H1 (cell line): ENCODE measurements around the gene ENDOG. TPM values are rescaled to one million over a fixed set of nuclear protein-coding genes. Genes with fewer than 3 reads are reported as not detected.

Experiments used
- CTCF ChIA-PET: fragments of 300-600 bp; sonication (Branson Sonifier 250); formaldehyde crosslinking; loops from one replicate; lab custom pipeline; 2021; ENCODE audit not compliant: partially characterized antibody; lab: Charles Lee
- POLR2A ChIA-PET: fragments of 300-600 bp; sonication (Branson Sonifier 250); formaldehyde crosslinking; loops from one replicate; lab custom pipeline; 2021; ENCODE audit warnings: inconsistent platforms; ENCODE audit not compliant: partially characterized antibody; lab: Charles Lee
- DNase-seq, 2 experiments: peaks; one replicate each; pipeline versions ENCODE4 v3.0.0 to v3.0.0-alpha.2; 2010 to 2022; ENCODE audit warnings: low spot score in 2 of 2, low read depth in 1 of 2, mixed read lengths in 1 of 2
- FAIRE-seq: peaks from 2 replicates; lab custom pipeline; 2011; peaks lifted over from hg19 to GRCh38; lab: Jason Lieb, UNC
- H2AFZ ChIP-seq: 2 replicates; pipeline ENCODE4 v1.8.1; 2012; ENCODE audit warnings: low read length, inconsistent platforms
- H2AK5ac ChIP-seq: 2 replicates; pipeline ENCODE4 v1.6.1; 2013; ENCODE audit warnings: low read depth, low read length
- H2BK120ac ChIP-seq: replicated peaks from 2 replicates; pipeline ENCODE3; 2013; ENCODE audit warnings: low read depth, low read length, inconsistent platforms
- H2BK12ac ChIP-seq: 2 replicates; pipeline ENCODE4 v1.6.1; 2013; ENCODE audit warnings: low read depth, low read length
- H2BK15ac ChIP-seq: 2 replicates; pipeline ENCODE4 v1.6.1; 2013; ENCODE audit warnings: low read length
- H2BK20ac ChIP-seq: 2 replicates; pipeline ENCODE4 v1.6.1; 2013; ENCODE audit warnings: low read length
- H2BK5ac ChIP-seq: 2 replicates; pipeline ENCODE4 v1.6.1; 2013; ENCODE audit warnings: low read depth, low read length
- H3K14ac ChIP-seq: 2 replicates; pipeline ENCODE4 v1.6.1; 2013; ENCODE audit warnings: inconsistent platforms; ENCODE audit not compliant: insufficient read length
- H3K18ac ChIP-seq: 2 replicates; pipeline ENCODE4 v1.6.1; 2013; ENCODE audit warnings: low read length; ENCODE audit errors: extremely low read depth
- H3K23ac ChIP-seq: 2 replicates; pipeline ENCODE4 v1.6.1; 2013; ENCODE audit warnings: inconsistent platforms; ENCODE audit not compliant: insufficient read length
- H3K23me2 ChIP-seq: 2 replicates; pipeline ENCODE4 v1.6.1; 2013; ENCODE audit warnings: low read depth, low read length
- H3K27ac ChIP-seq: 2 replicates; pipeline ENCODE4 v1.6.1; 2011; ENCODE audit warnings: low read depth, low read length, inconsistent platforms
- H3K27me3 ChIP-seq, 4 experiments: replicated peaks in 1 of 4; 1 replicate in 1 of 4; 2 replicates in 3 of 4; pipeline versions ENCODE4 v1.6.1 to v1.8.1; 2011 to 2013; ENCODE audit warnings: low read length in 3 of 4, mild to moderate bottlenecking in 3 of 4, inconsistent platforms in 2 of 4, mixed read lengths in 2 of 4, moderate library complexity in 1 of 4; ENCODE audit not compliant: control insufficient read depth in 3 of 4, insufficient read depth in 3 of 4; ENCODE audit errors: extremely low read depth in 1 of 4
- H3K36me3 ChIP-seq, 4 experiments: 2 replicates each; pipeline versions ENCODE4 v1.6.1 to v1.8.1; 2011 to 2013; ENCODE audit warnings: mild to moderate bottlenecking in 4 of 4, low read length in 3 of 4, moderate library complexity in 2 of 4, control low read depth in 1 of 4, inconsistent platforms in 1 of 4; ENCODE audit not compliant: insufficient read depth in 4 of 4, control insufficient read depth in 2 of 4
- H3K4ac ChIP-seq: replicated peaks from 2 replicates; pipeline ENCODE3; 2013; ENCODE audit warnings: low read length, low read depth, mixed read lengths, inconsistent platforms; ENCODE audit not compliant: insufficient read length
- H3K4me1 ChIP-seq, 4 experiments: replicated peaks in 1 of 4; 1 replicate in 1 of 4; 2 replicates in 3 of 4; pipeline versions ENCODE4 v1.6.1 to v1.8.1; 2011 to 2013; ENCODE audit warnings: low read length in 3 of 4, inconsistent platforms in 2 of 4, mixed read lengths in 1 of 4; ENCODE audit not compliant: insufficient read depth in 4 of 4, control insufficient read depth in 3 of 4
- H3K4me2 ChIP-seq, 2 experiments: 2 replicates each; pipeline versions ENCODE4 v1.6.1 to v1.8.1; 2011 to 2013; ENCODE audit warnings: low read depth in 2 of 2, low read length in 2 of 2, control low read depth in 1 of 2, inconsistent platforms in 1 of 2, mild to moderate bottlenecking in 1 of 2; ENCODE audit not compliant: insufficient read depth in 1 of 2
- H3K4me3 ChIP-seq, 4 experiments: fragments of 200-600, 300-600 bp in 1 of 4; sonication (generic), shearing (Covaris generic), sonication (Bioruptor Twin) in 1 of 4; 2 replicates each; pipeline versions ENCODE4 v1.5.1 to v1.8.1; 2011 to 2016; ENCODE audit warnings: low read length in 4 of 4, low read depth in 3 of 4, control low read depth in 2 of 4, inconsistent platforms in 2 of 4, mild to moderate bottlenecking in 2 of 4, mixed read lengths in 1 of 4, moderate library complexity in 1 of 4; ENCODE audit not compliant: insufficient read depth in 2 of 4; ENCODE audit errors: extremely low read depth in 1 of 4
- H3K56ac ChIP-seq: replicated peaks from 2 replicates; pipeline ENCODE3; 2013; ENCODE audit warnings: low read depth, mild to moderate bottlenecking, mixed read lengths, low read length, inconsistent platforms; ENCODE audit not compliant: insufficient read length
- H3K79me1 ChIP-seq: 2 replicates; pipeline ENCODE4 v1.6.1; 2013; ENCODE audit warnings: low read depth, low read length, control low read depth
- H3K79me2 ChIP-seq, 2 experiments: 2 replicates each; pipeline versions ENCODE4 v1.6.1 to v1.8.1; 2012 to 2013; ENCODE audit warnings: low read length in 2 of 2, mild to moderate bottlenecking in 2 of 2, inconsistent platforms in 1 of 2; ENCODE audit not compliant: insufficient read depth in 2 of 2, control insufficient read depth in 1 of 2
- H3K9ac ChIP-seq, 4 experiments: replicated peaks in 1 of 4; 1 replicate in 1 of 4; 2 replicates in 3 of 4; pipeline versions ENCODE4 v1.6.1 to v1.8.1; 2011 to 2013; ENCODE audit warnings: low read depth in 3 of 4, low read length in 3 of 4, control low read depth in 2 of 4, mild to moderate bottlenecking in 2 of 4, moderate library complexity in 2 of 4, inconsistent platforms in 1 of 4; ENCODE audit errors: extremely low read depth in 1 of 4
- H3K9me3 ChIP-seq, 2 experiments: 2 replicates each; pipeline versions ENCODE4 v1.6.1 to v1.8.1; 2012 to 2013; ENCODE audit warnings: mild to moderate bottlenecking in 2 of 2, moderate library complexity in 2 of 2, control low read depth in 1 of 2, inconsistent platforms in 1 of 2, low read depth in 1 of 2, low read length in 1 of 2, mixed read lengths in 1 of 2; ENCODE audit not compliant: insufficient read depth in 2 of 2
- H4K20me1 ChIP-seq, 2 experiments: replicated peaks in 1 of 2; 2 replicates each; pipeline versions ENCODE3 to v1.8.1; 2011 to 2013; ENCODE audit warnings: inconsistent platforms in 2 of 2, low read length in 2 of 2, mild to moderate bottlenecking in 1 of 2; ENCODE audit not compliant: insufficient read depth in 2 of 2, control insufficient read depth in 1 of 2
- H4K5ac ChIP-seq: 2 replicates; pipeline ENCODE4 v1.6.1; 2013; ENCODE audit warnings: low read length, low read depth, mixed read lengths, inconsistent platforms; ENCODE audit not compliant: insufficient read length
- H4K8ac ChIP-seq: 2 replicates; pipeline ENCODE4 v1.8.0; 2013; ENCODE audit warnings: mild to moderate bottlenecking, moderate library complexity, low read length, inconsistent platforms; ENCODE audit not compliant: insufficient read depth; ENCODE audit errors: extremely low read depth
- H4K91ac ChIP-seq: replicated peaks from 2 replicates; pipeline ENCODE3; 2013; ENCODE audit warnings: low read length, mixed read lengths, inconsistent platforms; ENCODE audit not compliant: insufficient read length
- ATF3 ChIP-seq: IDR thresholded peaks from 2 replicates; pipeline ENCODE4 v1.6.1; 2011; ENCODE audit warnings: low read depth, mild to moderate bottlenecking, low read length; ENCODE audit not compliant: insufficient read depth
- CBX8 ChIP-seq: fragments of 300-800, 300-1000 bp; sonication (generic); IDR thresholded peaks from 2 replicates; pipeline ENCODE4 v1.7.1; 2016; ENCODE audit warnings: low read depth, low read length, borderline replicate concordance
- CREB1 ChIP-seq: IDR thresholded peaks from 2 replicates; pipeline ENCODE4 v1.6.1; 2012; ENCODE audit warnings: inconsistent platforms
- EP300 ChIP-seq, 2 experiments: IDR thresholded peaks; 1 replicate in 1 of 2; 2 replicates in 1 of 2; pipeline ENCODE4 v1.6.1; 2011 to 2012; ENCODE audit warnings: low read depth in 2 of 2, low read length in 2 of 2, mild to moderate bottlenecking in 2 of 2, borderline replicate concordance in 1 of 2, inconsistent platforms in 1 of 2, moderate library complexity in 1 of 2
- KDM4A ChIP-seq: IDR thresholded peaks from one replicate; pipeline ENCODE4 v1.7.1; 2012; ENCODE audit warnings: low read depth, mild to moderate bottlenecking, moderate library complexity, low read length, inconsistent platforms; ENCODE audit not compliant: severe bottlenecking
- ZNF274 ChIP-seq: IDR thresholded peaks from 2 replicates; pipeline ENCODE4 v1.7.0; 2012; ENCODE audit warnings: low read length, borderline replicate concordance; ENCODE audit errors: extremely low read depth
- WGBS, 2 experiments: shearing (Covaris generic) in 1 of 2; methylation state at CpG; one replicate each; pipeline versions ENCODE4 v1.1.6 to v1.1.7; 2013 to 2015; ENCODE audit warnings: low lambda C conversion rate in 2 of 2, mixed read lengths in 2 of 2, inconsistent platforms in 1 of 2, low coverage in 1 of 2, missing lambda C conversion rate in 1 of 2; ENCODE audit not compliant: insufficient replicate concordance in 2 of 2, insufficient coverage in 1 of 2, insufficient read length in 1 of 2; ENCODE audit errors: extremely low coverage in 1 of 2, missing lambda C conversion rate in 1 of 2; 5-methylcytosine and 5-hydroxymethylcytosine counted together
- long read RNA-seq, 2 experiments: library from RNA in 1 of 2; library from capped mRNA in 1 of 2; stranded (forward); transcript quantifications; one replicate each; pipeline ENCODE4 v2.0.0, GENCODE V29; 2021; ENCODE audit warnings: inconsistent platforms in 1 of 2
- polyA minus RNA-seq, 3 experiments: library from RNA; depleted of rRNA, polyadenylated mRNA; stranded (reverse); fragments of >200 nt; gene quantifications; 1 replicate in 2 of 3; 2 replicates in 1 of 3; pipeline ENCODE4 v1.2.3, GENCODE V29; 2011
- polyA plus RNA-seq, 7 experiments: library from polyadenylated mRNA; depleted of rRNA in 3 of 7; stranded (reverse) in 5 of 7; unstranded in 2 of 7; fragments of >200 nt in 5 of 7; fragments of 200-250 nt in 2 of 7; gene quantifications; 1 replicate in 5 of 7; 2 replicates in 1 of 7; 4 replicates in 1 of 7; pipeline versions ENCODE4 v1.2.1 to v1.2.3, GENCODE V29; 2011 to 2013; ENCODE audit warnings: missing spikeins in 2 of 7, mixed read lengths in 2 of 7
- total RNA-seq: library from RNA; stranded (reverse); fragmentation: NEBNext Ultra II Directional; extraction: Animal tissue kit (Norgen Biotek cat#: 25700); gene quantifications from 2 replicates; pipeline ENCODE4 v1.2.1, GENCODE V29; 2021

Gene ENDOG
- total RNA-seq: 17.5 and 22.4 TPM in 2 replicates
- 23.4 and 31.8 TPM in 2 replicates for polyA plus RNA-seq (2011; rRNA removed)
- 29.0 TPM for polyA plus RNA-seq (2011; cell fraction: cytosol; rRNA removed)
- 27.0 TPM for polyA plus RNA-seq (2011; cell fraction: nucleus; rRNA removed)
- 4.1 to 11.5 TPM (median 10.3 TPM) in 4 replicates for polyA plus RNA-seq (2012, experiment 1 of 2)
- polyA plus RNA-seq (2012, experiment 2 of 2): 10.5 TPM
- polyA plus RNA-seq (2013, experiment 1 of 2): 9.4 TPM
- polyA plus RNA-seq (2013, experiment 2 of 2): 10.3 TPM
- polyA minus RNA-seq (2011; rRNA and poly(A)+ RNA removed): 5.8 and 7.4 TPM in 2 replicates
- 10.9 TPM for polyA minus RNA-seq (2011; cell fraction: cytosol; rRNA and poly(A)+ RNA removed)
- polyA minus RNA-seq (2011; cell fraction: nucleus; rRNA and poly(A)+ RNA removed): 15.0 TPM
- long read RNA-seq, experiment 1, transcript ENDOG-201 (3 exons, 1,172 nt): major isoform, 19 of 27 reads
- long read RNA-seq, experiment 1, partial matches to known transcripts: 1 of 27 reads
- long read RNA-seq, experiment 1, other reads (novel, unspliced or antisense): 7 of 27 reads
- long read RNA-seq, experiment 2: 0 reads

GRCh38 chr9:128818099-128818838 lies at the start of gene ENDOG:
ENDOG (plus strand) TSS chr9:128818500; CDS start chr9:128818685, 185 bp downstream.
- H3K4me1 ChIP-seq: peaks cover 0 to 11% (median 3%) of the 10 kb centered on the region in 4 experiments; a peak in 2 of 7 replicates
- H3K56ac ChIP-seq: peak within 1 kb of the TSS; percentile 77
- peak within 1 kb of the TSS; percentile 40 to 70 (median 53) for H3K4me3 ChIP-seq
- H3K79me2 ChIP-seq: no peaks in the 10 kb centered on the region
- H2BK120ac ChIP-seq: no peak within 1 kb of the TSS
- peak within 1 kb of the TSS in 3 of 4 experiments; percentile 52 to 79 (median 60); a peak in 5 of 7 replicates for H3K9ac ChIP-seq
- FAIRE-seq (peak; percentile 94), DNase-seq (peak; percentile 96 to 100)
- H3K23me2 ChIP-seq: peaks cover 5% of the 10 kb centered on the region; the same call in 1 of the 2 replicates
- H4K91ac ChIP-seq: peak within 1 kb of the TSS; percentile 65
- ChIA-PET POLR2A (interaction anchor here (0.5 to 5.1 kb wide), 23 partner anchors 8 to 186 kb away, joined by 3 to 62 read pairs (median 4); partner anchors contain the start of genes KYAT1, LRRC8A, SPOUT1 and ZER1), CTCF (interaction anchor here (0.7 to 2.6 kb wide), 19 partner anchors 9 to 203 kb away, joined by 3 to 12 read pairs (median 4); partner anchors contain the start of genes KYAT1 and ZER1)
- peaks cover 6 to 20% (median 11%) of the 10 kb centered on the region in 4 experiments; a peak in 6 of 8 replicates for H3K36me3 ChIP-seq
- H3K14ac ChIP-seq: no peak within 1 kb of the TSS
- H3K4ac ChIP-seq: no peak within 1 kb of the TSS
- H4K5ac ChIP-seq: no peak within 1 kb of the TSS
- H2AK5ac ChIP-seq: no peak within 1 kb of the TSS
- H2BK20ac ChIP-seq: no peak within 1 kb of the TSS
- no peak within 1 kb of the TSS; the same call in 1 of the 2 replicates for H2BK5ac ChIP-seq
- WGBS, 2 experiments: 3% methylated on average over 57 of the region's 70 CpGs; no CpG with 5 or more reads in 1 of the 2 experiments
- no peak within 1 kb of the TSS for H3K23ac ChIP-seq
- H2AFZ ChIP-seq: peak within 1 kb of the TSS; percentile 48; the same call in 1 of the 2 replicates
- H3K79me1 ChIP-seq: no peaks in the 10 kb centered on the region; the same call in 1 of the 2 replicates
- no peaks in the 10 kb centered on the region for H3K27me3 ChIP-seq
- H3K27ac ChIP-seq: no peak within 1 kb of the TSS; the same call in 1 of the 2 replicates
- H2BK15ac ChIP-seq: peak within 1 kb of the TSS; percentile 81; the same call in 1 of the 2 replicates
- H4K20me1 ChIP-seq: peaks cover 5 to 22% of the 10 kb centered on the region in 2 experiments
- H4K8ac ChIP-seq: peak within 1 kb of the TSS; percentile 94
- peak within 1 kb of the TSS; percentile 39; the same call in 1 of the 2 replicates for H2BK12ac ChIP-seq
- no peak within 1 kb of the TSS; the same call in 1 of the 2 replicates for H3K18ac ChIP-seq
- H3K4me2 ChIP-seq: peak within 1 kb of the TSS; percentile 64 to 91
- H3K9me3 ChIP-seq: no peaks in the 10 kb centered on the region
- TF ChIP-seq CBX8: no peak
- TF ChIP-seq ATF3: no peak
- peak; percentile 31 for TF ChIP-seq CREB1
- TF ChIP-seq EP300 (IDR thresholded peaks at IDR 0.05; ENCODE audit: borderline replicate concordance in 1 of 2, low read depth in 2 of 2, low read length in 2 of 2): no peak; a peak in 1 of 3 replicates
- no peak for TF ChIP-seq KDM4A
- no peak for TF ChIP-seq ZNF274
